Thymus (tissue), 11 donors: ENCODE measurements around the gene NAA10. TPM values are rescaled to one million over a fixed set of nuclear protein-coding genes. Genes with fewer than 3 reads are reported as not detected.

Experiments
- DNase-seq, 9 donors: peaks; one replicate each; pipeline ENCODE4 v3.0.0-alpha.2; 2013; ENCODE audit warnings: low spot score in 9 of 9, low read depth in 6 of 9, missing footprints in 1 of 9
- H3K27ac ChIP-seq, 2 donors: one replicate each; pipeline ENCODE4 v1.5.1; 2013; ENCODE audit warnings: control low read depth in 1 of 2, low read depth in 1 of 2, low read length in 1 of 2, mild to moderate bottlenecking in 1 of 2, moderate library complexity in 1 of 2
- H3K27me3 ChIP-seq, 2 donors: one replicate each; pipeline ENCODE4 v1.5.1; 2013; ENCODE audit warnings: low read length in 1 of 2; ENCODE audit not compliant: control insufficient read depth in 2 of 2, insufficient read depth in 1 of 2
- H3K36me3 ChIP-seq, 2 donors: one replicate each; pipeline ENCODE4 v1.5.1; 2013; ENCODE audit warnings: low read length in 1 of 2, mild to moderate bottlenecking in 1 of 2, moderate library complexity in 1 of 2; ENCODE audit not compliant: control insufficient read depth in 2 of 2, insufficient read depth in 2 of 2
- H3K4me1 ChIP-seq, 2 donors: one replicate each; pipeline ENCODE4 v1.5.1; 2013; ENCODE audit warnings: low read length in 2 of 2; ENCODE audit not compliant: control insufficient read depth in 2 of 2, insufficient read depth in 2 of 2
- H3K4me3 ChIP-seq, 2 donors: one replicate each; pipeline ENCODE4 v1.5.1; 2013; ENCODE audit warnings: low read length in 2 of 2, control low read depth in 1 of 2, mild to moderate bottlenecking in 1 of 2
- H3K9me3 ChIP-seq, 2 donors: one replicate each; pipeline ENCODE4 v1.5.1; 2013; ENCODE audit warnings: low read length in 1 of 2, mild to moderate bottlenecking in 1 of 2; ENCODE audit not compliant: control insufficient read depth in 2 of 2, insufficient read depth in 1 of 2
- WGBS: extraction: QIAGEN DNeasy Blood & Tissue Kit; methylation state at CpG from one replicate; pipeline ENCODE4 v1.1.7; 2013; 5-methylcytosine and 5-hydroxymethylcytosine counted together
- polyA plus RNA-seq: library from polyadenylated mRNA; stranded (reverse); fragments of 200-250 nt; gene quantifications from one replicate; pipeline ENCODE4 v1.2.3, GENCODE V29; 2013
- total RNA-seq: library from RNA; stranded (reverse); fragments of 120-200 nt; gene quantifications from one replicate; pipeline ENCODE4 v1.2.4, GENCODE V29; 2013
- donor health status: healthy.

The NAA10 gene
- total and polyA plus RNA-seq, 2 donors: 41.3 to 94.7 TPM

DNA sequence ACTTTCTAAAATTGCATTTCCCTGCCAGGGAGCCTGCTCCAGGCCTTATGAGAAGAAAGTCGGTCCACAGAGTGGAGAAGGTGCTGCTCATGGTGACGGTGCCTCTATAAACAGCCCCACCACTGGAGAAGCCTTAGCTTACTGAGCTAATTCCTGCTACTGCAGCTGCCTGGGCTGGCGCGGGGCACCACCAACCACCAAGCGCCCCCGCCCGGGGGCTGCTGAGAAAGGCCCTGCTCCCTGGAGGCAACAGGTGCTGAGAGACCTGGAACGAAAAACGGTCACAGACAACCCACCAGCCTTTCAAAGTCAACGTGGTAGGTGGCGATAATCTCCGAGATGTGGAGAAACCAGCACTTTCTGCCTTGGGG, 33.9 kb upstream of the NAA10 start:
- Histone ChIP-seq H3K36me3 (peaks cover 10 to 35% of the 10 kb centered on the region in 2 donors), H3K27ac (peak overlapping the region; percentile 91 to 94), H3K4me3 (peak overlapping the region; percentile 62 to 98), H3K9me3 (no peaks in the 10 kb centered on the region), H3K27me3 (peaks cover 0 to 4% of the 10 kb centered on the region in 2 donors), H3K4me1 (peaks cover 20 to 49% of the 10 kb centered on the region in 2 donors)
- under 1% methylated on average over 12 of the region's 12 CpGs for WGBS
- peak in 3 of 9 donors; percentile 79 to 89 (median 79) for DNase-seq

DNA sequence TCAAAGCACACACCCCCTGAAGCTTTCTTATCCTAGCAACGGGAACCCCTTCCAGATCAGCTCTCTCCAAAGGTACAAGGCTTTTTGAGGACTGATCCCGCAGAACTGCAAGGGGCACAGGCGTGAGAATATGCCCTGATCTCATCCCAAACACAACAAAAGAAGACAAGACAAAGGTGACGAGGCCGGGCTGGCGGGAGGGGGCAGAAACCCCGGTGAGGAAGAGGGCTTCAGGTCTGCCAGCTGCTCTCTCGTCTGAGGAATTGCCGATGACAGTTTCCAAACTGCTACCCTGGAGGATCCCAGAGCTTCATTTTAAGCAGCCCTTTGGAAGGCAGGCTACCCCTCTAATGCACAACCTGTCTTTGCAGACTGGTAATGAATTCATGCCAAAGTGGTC, 33.4 kb upstream of the NAA10 start:
- peak in 1 of 9 donors; percentile 37 for DNase-seq
- H3K27ac ChIP-seq: peak overlapping the region; percentile 91 to 94
- no peaks in the 10 kb centered on the region for H3K9me3 ChIP-seq
- 17% methylated on average over 9 of the region's 9 CpGs for WGBS
- peaks cover 20 to 44% of the 10 kb centered on the region in 2 donors for H3K4me1 ChIP-seq
- H3K36me3 ChIP-seq: peaks cover 15 to 39% of the 10 kb centered on the region in 2 donors
- peak overlapping the region; percentile 62 to 98 for H3K4me3 ChIP-seq
- peaks cover 0 to 2% of the 10 kb centered on the region in 2 donors for H3K27me3 ChIP-seq

DNA sequence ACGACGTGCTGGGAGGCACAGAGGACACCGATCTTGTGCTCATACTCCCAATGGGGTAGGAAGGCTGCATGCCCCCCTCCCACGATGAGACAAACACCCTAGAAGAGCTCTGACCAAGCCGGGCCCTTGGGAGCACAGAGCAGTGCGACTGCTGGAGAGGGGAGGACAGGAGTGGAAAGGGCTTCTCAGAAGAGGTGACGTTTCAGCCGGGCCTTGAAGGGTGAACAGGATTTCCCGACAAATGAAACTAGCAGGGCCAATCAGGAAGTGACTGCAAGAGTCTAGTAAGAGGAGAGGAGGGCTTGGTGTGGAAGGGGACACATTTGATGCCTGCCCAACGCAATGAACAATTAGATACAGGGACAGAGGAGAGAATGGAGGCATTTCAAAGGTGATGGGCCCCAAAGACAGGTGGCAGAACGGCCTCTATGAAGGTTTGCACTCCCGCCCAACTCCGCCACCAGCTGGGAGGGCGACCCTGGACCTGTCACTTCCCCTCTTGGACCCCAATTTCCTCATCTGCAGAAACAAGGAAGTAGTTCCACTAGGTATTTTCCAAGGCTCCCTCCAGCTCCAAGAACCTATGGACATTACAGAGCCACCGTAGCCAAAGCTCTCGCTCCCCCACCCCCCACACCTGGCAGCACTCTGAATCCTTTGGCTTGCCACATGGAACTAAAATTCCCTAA, 32.8 kb upstream of the NAA10 start:
- Histone ChIP-seq H3K27ac (peak overlapping the region; percentile 91 to 94), H3K4me3 (peak overlapping the region; percentile 62 to 98), H3K9me3 (no peaks in the 10 kb centered on the region), H3K27me3 (peaks cover 0 to 2% of the 10 kb centered on the region in 2 donors), H3K36me3 (peaks cover 21 to 45% of the 10 kb centered on the region in 2 donors), H3K4me1 (peaks cover 20 to 44% of the 10 kb centered on the region in 2 donors)
- peak in 1 of 9 donors; percentile 66 for DNase-seq
- 28% methylated on average over 16 of the region's 16 CpGs for WGBS

DNA sequence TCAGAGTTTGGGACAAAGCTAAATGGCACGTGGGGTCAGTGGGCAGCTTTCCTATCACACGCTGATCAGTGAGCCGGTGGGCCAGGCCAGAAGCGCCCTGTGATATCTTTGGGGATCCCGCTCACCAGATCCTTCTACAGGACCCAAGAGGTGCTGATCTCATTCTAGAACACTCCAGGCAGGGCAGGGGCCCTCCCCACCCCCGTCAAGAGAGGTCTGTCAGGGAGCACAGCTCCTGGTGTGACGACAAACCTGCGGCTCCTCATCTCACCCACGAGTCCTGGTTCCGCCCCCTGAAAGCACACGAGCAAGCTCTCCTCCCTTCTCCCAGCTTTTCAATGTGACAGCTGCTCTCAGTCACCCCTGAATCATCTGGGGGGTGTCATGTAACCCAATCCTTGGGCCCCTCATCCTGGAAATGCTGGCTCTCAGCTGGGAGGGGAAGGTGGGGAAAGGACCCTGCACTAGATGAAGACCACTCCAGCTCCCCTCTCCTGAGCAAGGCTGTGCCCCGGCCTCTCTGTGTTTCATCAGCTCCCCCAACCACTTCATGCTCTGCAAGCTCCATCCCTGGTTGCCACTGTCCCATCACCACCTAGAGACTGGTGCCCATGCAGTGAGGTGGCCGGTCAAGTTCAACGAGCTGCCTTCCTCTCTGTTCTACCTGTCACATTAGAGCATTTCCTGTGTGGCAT, 32.2 kb upstream of the NAA10 start:
- Histone ChIP-seq H3K4me3 (peak overlapping the region; percentile 62 to 98), H3K36me3 (peaks cover 26 to 52% of the 10 kb centered on the region in 2 donors), H3K27me3 (peaks cover 0 to 2% of the 10 kb centered on the region in 2 donors), H3K4me1 (peaks cover 20 to 44% of the 10 kb centered on the region in 2 donors), H3K27ac (peak overlapping the region; percentile 91 to 94), H3K9me3 (no peaks in the 10 kb centered on the region)
- DNase-seq: peak in 1 of 9 donors; percentile 19
- WGBS: 65% methylated on average over 14 of the region's 14 CpGs

GRCh38 chrX:153966283-153966688, 31.4 kb upstream of the NAA10 start:
- Histone ChIP-seq H3K27ac (peak overlapping the region in 1 of 2 donors; percentile 43), H3K4me3 (no peak overlapping the region), H3K27me3 (peaks cover 0 to under 1% of the 10 kb centered on the region in 2 donors), H3K4me1 (peaks cover 20 to 44% of the 10 kb centered on the region in 2 donors), H3K36me3 (peaks cover 33 to 59% of the 10 kb centered on the region in 2 donors), H3K9me3 (no peaks in the 10 kb centered on the region)
- 82% methylated on average over 15 of the region's 15 CpGs for WGBS
- DNase-seq: no peak

DNA sequence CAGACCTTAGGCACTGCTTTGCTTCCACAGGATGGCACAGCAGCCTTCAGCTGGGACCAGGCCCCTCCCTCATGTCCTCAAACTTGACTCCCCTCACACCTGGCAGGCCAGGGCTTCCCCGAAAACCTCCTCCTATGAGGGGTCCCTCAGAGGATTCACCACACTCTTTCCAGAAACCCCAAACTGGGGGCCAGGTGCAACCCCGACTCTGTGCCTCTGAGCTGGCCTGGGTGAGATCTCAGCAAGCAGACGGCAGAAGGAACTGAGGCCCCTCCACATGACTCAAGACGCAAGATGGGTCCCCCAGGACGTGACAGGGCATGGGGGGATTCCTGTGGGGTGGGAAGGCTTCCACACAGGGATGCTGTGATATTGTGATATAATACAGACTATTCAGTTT, 30.6 kb upstream of the NAA10 start:
- Histone ChIP-seq H3K4me3 (no peak overlapping the region), H3K36me3 (peaks cover 41 to 68% of the 10 kb centered on the region in 2 donors), H3K27me3 (no peaks in the 10 kb centered on the region), H3K27ac (peak overlapping the region; percentile 43 to 52), H3K4me1 (peaks cover 20 to 44% of the 10 kb centered on the region in 2 donors), H3K9me3 (no peaks in the 10 kb centered on the region)
- WGBS: 7% methylated on average over 5 of the region's 5 CpGs
- DNase-seq: peak in 1 of 9 donors; percentile 57

GRCh38 chrX:153964105-153964504, 29.3 kb upstream of the NAA10 start:
- over 99% methylated on average over 14 of the region's 14 CpGs for WGBS
- H3K27me3 ChIP-seq: no peaks in the 10 kb centered on the region
- DNase-seq: no peak
- H3K36me3 ChIP-seq: peaks cover 54 to 76% of the 10 kb centered on the region in 2 donors
- peaks cover 20 to 44% of the 10 kb centered on the region in 2 donors for H3K4me1 ChIP-seq
- no peak overlapping the region for H3K27ac ChIP-seq
- no peaks in the 10 kb centered on the region for H3K9me3 ChIP-seq
- no peak overlapping the region for H3K4me3 ChIP-seq

DNA sequence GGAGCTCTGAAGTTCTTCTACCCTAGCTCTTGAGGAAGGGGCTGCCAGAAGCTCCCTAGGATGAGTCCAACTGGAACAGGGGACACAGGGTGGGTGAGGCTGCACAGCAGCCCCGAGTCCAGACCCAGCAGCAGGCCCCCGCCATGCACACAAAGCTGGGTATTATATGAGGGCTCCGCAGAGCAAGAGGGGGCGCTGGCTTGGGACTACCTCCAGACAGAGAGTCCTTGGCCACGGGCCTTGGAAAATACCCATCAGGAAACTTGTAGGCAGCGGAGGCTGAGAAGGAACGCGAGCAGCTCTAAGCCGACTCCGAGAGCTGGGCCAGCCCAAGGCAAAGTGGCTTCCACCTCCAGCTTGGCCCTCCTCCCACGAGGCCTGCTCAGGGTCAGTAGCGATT, 28.7 kb upstream of the NAA10 start:
- WGBS: 97% methylated on average over 12 of the region's 12 CpGs
- Histone ChIP-seq H3K27me3 (no peaks in the 10 kb centered on the region), H3K27ac (no peak overlapping the region), H3K4me3 (no peak overlapping the region), H3K4me1 (peaks cover 20 to 41% of the 10 kb centered on the region in 2 donors), H3K36me3 (peaks cover 60 to 79% of the 10 kb centered on the region in 2 donors), H3K9me3 (no peaks in the 10 kb centered on the region)
- DNase-seq: no peak

DNA sequence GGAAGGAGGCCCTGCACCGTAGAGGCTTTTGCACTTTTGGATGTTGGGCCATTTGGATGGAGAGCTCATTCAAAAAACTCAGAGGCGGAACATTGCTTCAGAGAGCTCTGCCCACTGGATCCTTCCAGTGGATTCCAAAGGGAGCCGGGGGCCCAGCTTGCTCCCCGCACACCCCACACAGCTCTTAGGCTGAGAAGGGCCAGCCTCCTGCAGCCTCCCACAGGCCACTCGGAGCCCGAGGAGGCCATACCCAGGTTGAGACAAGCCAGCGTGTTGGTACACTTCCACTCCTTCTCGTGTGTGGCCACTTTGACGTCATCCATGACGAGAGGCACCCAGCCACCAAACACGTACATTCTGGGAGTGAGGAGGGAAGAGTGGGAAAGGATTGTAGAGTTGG, 26.5 kb upstream of the NAA10 start:
- Histone ChIP-seq H3K4me3 (no peak overlapping the region), H3K27me3 (no peaks in the 10 kb centered on the region), H3K36me3 (peaks cover 80 to 91% of the 10 kb centered on the region in 2 donors), H3K9me3 (no peaks in the 10 kb centered on the region), H3K4me1 (peaks cover 13 to 19% of the 10 kb centered on the region in 2 donors), H3K27ac (no peak overlapping the region)
- DNase-seq: no peak
- 95% methylated on average over 11 of the region's 11 CpGs for WGBS
